B cell (primary cell): ENCODE measurements around the gene IRAK2. TPM values are rescaled to one million over a fixed set of nuclear protein-coding genes. Genes with fewer than 3 reads are reported as not detected.
A peak's percentile ranks its signal among the peaks of the same experiment; 100 is the strongest.

Source experiments
- ATAC-seq: fragments of 200-7000 bp; cut with Tn5 transposase; one replicate; pipeline ENCODE4 v1.10.0; 2021; ENCODE audit warnings: low read depth, mild to moderate bottlenecking, moderate number of reproducible peaks, moderate library complexity
- CTCF ChIA-PET: fragments of 350-600 bp; sonication (Branson Sonifier 250); formaldehyde crosslinking; loops from one replicate; lab custom pipeline; 2021; ENCODE audit warnings: antibody characterized with exemption, inconsistent platforms; lab: Charles Lee
- POLR2A ChIA-PET: fragments of 350-600 bp; sonication (Branson Sonifier 250); formaldehyde crosslinking; loops from one replicate; lab custom pipeline; 2021; ENCODE audit warnings: antibody characterized with exemption; lab: Charles Lee
- DNase-seq: peaks from one replicate; pipeline ENCODE4 v3.0.0; 2013
- H2AFZ ChIP-seq: 2 replicates; pipeline ENCODE4 v1.6.1; 2012; ENCODE audit warnings: mild to moderate bottlenecking, low read depth, low read length; ENCODE audit not compliant: insufficient read depth, poor library complexity, severe bottlenecking
- H3K27ac ChIP-seq, 2 donors: 1 replicate in 1 of 2; 2 replicates in 1 of 2; pipeline ENCODE4 v1.5.1; 2012 to 2013; ENCODE audit warnings: low read length in 2 of 2, mild to moderate bottlenecking in 2 of 2, moderate library complexity in 1 of 2
- H3K27me3 ChIP-seq, 4 experiments: fragments of 200-600 bp in 1 of 4; sonication (generic) in 1 of 4; replicated peaks in 1 of 4; 1 replicate in 2 of 4; 2 replicates in 2 of 4; pipeline versions ENCODE4 v1.6.1 to v1.7.0; 2013 to 2016; ENCODE audit warnings: low read length in 3 of 4, mild to moderate bottlenecking in 2 of 4, mixed read lengths in 1 of 4, moderate library complexity in 1 of 4; ENCODE audit not compliant: insufficient read depth in 4 of 4, control insufficient read depth in 3 of 4; ENCODE audit errors: control extremely low read depth in 1 of 4
- H3K36me3 ChIP-seq, 2 experiments: replicated peaks in 1 of 2; 1 replicate in 1 of 2; 2 replicates in 1 of 2; pipeline versions ENCODE4 v1.6.1 to v1.7.1; 2013; ENCODE audit warnings: low read length in 1 of 2; ENCODE audit not compliant: insufficient read depth in 2 of 2, control insufficient read depth in 1 of 2; ENCODE audit errors: control extremely low read depth in 1 of 2, extremely low read depth in 1 of 2
- H3K4me1 ChIP-seq, 2 donors: fragments of 200-600 bp in 1 of 2; sonication (generic) in 1 of 2; 1 replicate in 1 of 2; 2 replicates in 1 of 2; pipeline versions ENCODE4 v1.5.1 to v1.6.1; 2013 to 2017; ENCODE audit warnings: low read length in 2 of 2; ENCODE audit not compliant: control insufficient read depth in 2 of 2, insufficient read depth in 2 of 2
- H3K4me2 ChIP-seq: replicated peaks from 2 replicates; pipeline ENCODE3; 2012; ENCODE audit warnings: mild to moderate bottlenecking, low read depth, low read length; ENCODE audit not compliant: poor library complexity, severe bottlenecking
- H3K4me3 ChIP-seq, 5 experiments: fragments of 200-600 bp in 1 of 5; sonication (generic) in 1 of 5; 1 replicate in 3 of 5; 2 replicates in 2 of 5; pipeline versions ENCODE4 v1.5.1 to v1.7.0; 2011 to 2016; ENCODE audit warnings: low read length in 4 of 5, mild to moderate bottlenecking in 4 of 5, low read depth in 2 of 5, control low read depth in 1 of 5, moderate library complexity in 1 of 5; ENCODE audit not compliant: insufficient read depth in 1 of 5; ENCODE audit errors: control extremely low read depth in 1 of 5, extremely low read depth in 1 of 5
- H3K79me2 ChIP-seq: fragments of 200-600 bp; sonication (generic); one replicate; pipeline ENCODE4 v1.6.0; 2016; ENCODE audit warnings: low read length; ENCODE audit not compliant: control insufficient read depth, insufficient read depth
- H3K9ac ChIP-seq: fragments of 200-600 bp; sonication (generic); 2 replicates; pipeline ENCODE4 v1.6.1; 2017; ENCODE audit warnings: mild to moderate bottlenecking, low read length, moderate library complexity
- H3K9me3 ChIP-seq, 3 donors: one replicate each; pipeline versions ENCODE4 v1.6.1 to v1.7.1; 2013; ENCODE audit warnings: low read length in 2 of 3; ENCODE audit not compliant: control insufficient read depth in 2 of 3, insufficient read depth in 1 of 3; ENCODE audit errors: control extremely low read depth in 1 of 3
- H4K20me1 ChIP-seq: 2 replicates; pipeline ENCODE4 v1.6.0; 2012; ENCODE audit warnings: mild to moderate bottlenecking, low read length; ENCODE audit not compliant: insufficient read depth, control insufficient read depth, poor library complexity, severe bottlenecking
- H3K27ac Mint-ChIP-seq: one replicate; pipeline ENCODE4 v1.8.0; 2021; ENCODE audit warnings: mixed read lengths
- H3K27me3 Mint-ChIP-seq: one replicate; pipeline ENCODE4 v1.8.0; 2021; ENCODE audit warnings: mixed read lengths
- H3K4me1 Mint-ChIP-seq: one replicate; pipeline ENCODE4 v1.8.0; 2021; ENCODE audit warnings: mixed read lengths
- H3K4me3 Mint-ChIP-seq: one replicate; pipeline ENCODE4 v1.8.0; 2021; ENCODE audit warnings: mixed read lengths
- H3K9me3 Mint-ChIP-seq: one replicate; pipeline ENCODE4 v1.8.0; 2022; ENCODE audit warnings: mixed read lengths; ENCODE audit not compliant: insufficient read depth
- EZH2 ChIP-seq: IDR thresholded peaks from 2 replicates; pipeline ENCODE4 v1.6.1; 2012; ENCODE audit warnings: borderline replicate concordance, low read depth, mild to moderate bottlenecking, moderate library complexity, low read length; ENCODE audit not compliant: insufficient read depth, poor library complexity, severe bottlenecking
- WGBS: methylation state at CpG from one replicate; pipeline ENCODE4 v1.1.5; 2013; ENCODE audit warnings: missing lambda C conversion rate; ENCODE audit not compliant: insufficient coverage; 5-methylcytosine and 5-hydroxymethylcytosine counted together
- intact Hi-C: fragments of 100-400 bp; cut with micrococcal nuclease; formaldehyde crosslinking; loops from one replicate; pipeline ENCODE4 v1.10.0; 2022
- polyA plus RNA-seq: library from polyadenylated mRNA; depleted of rRNA; stranded (reverse); fragments of >200 nt; gene quantifications from 2 replicates; pipeline ENCODE4 v1.2.3, GENCODE V29; 2012
- total RNA-seq, 2 donors: library from RNA; stranded (reverse); fragments of 120-200 nt in 1 of 2; gene quantifications; 1 replicate in 1 of 2; 2 replicates in 1 of 2; pipeline versions ENCODE4 v1.2.3 to v1.2.4, GENCODE V29; 2013 to 2022
- TF ChIP-seq, protein P1 (sequence below): fragments of 200-600 bp; IDR thresholded peaks from one replicate; pipeline ENCODE4 v1.8.0; 2022; ENCODE audit warnings: antibody characterized with exemption, mild to moderate bottlenecking

The IRAK2 gene
- total and polyA plus RNA-seq, 2 donors (not counting 1 experiment from before 2014, with no cell fraction given): 11.8 to 23.2 TPM

DNA sequence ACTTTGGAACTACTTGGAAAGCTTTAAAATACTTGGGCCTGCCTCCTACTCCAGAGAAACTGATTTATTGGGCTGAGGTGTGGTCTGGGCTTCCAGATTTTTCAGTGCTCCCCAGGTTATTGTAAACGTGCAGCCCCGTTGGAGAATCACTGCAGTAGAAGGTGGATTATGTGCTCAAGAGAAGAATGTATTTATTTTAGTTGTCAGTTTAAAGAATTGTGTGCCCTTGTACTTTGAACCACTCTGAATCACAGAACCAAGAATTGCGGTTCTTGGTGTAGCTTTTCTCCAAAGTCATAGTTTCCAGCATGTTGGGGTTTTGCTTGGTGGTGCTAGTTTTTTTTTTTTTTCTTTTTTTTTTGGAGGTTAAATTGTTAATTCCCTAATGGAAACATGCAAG, 85.1 kb downstream of the IRAK2 start:
- peak overlapping the region; percentile 32 to 85 (median 81) for H3K4me3 ChIP-seq
- peaks cover 25 to 28% of the 10 kb centered on the region in 2 donors for H3K4me1 ChIP-seq
- H3K9me3 ChIP-seq: peaks cover 2 to 15% (median 10%) of the 10 kb centered on the region in 3 donors
- Mint-ChIP-seq H3K27ac (peak overlapping the region; percentile 88), H3K4me3 (peak overlapping the region; percentile 97), H3K27me3 (no peaks in the 10 kb centered on the region), H3K9me3 (peaks cover 8% of the 10 kb centered on the region), H3K4me1 (peaks cover 51% of the 10 kb centered on the region)
- ChIA-PET POLR2A (interaction anchor here (0.6 to 0.7 kb wide), 2 partner anchors 45 to 500 kb away, joined by 3 read pairs; partner anchors contain the start of gene OGG1), CTCF (interaction anchor here (0.7 kb wide), 1 partner anchor 10 kb away, joined by 3 read pairs; no protein-coding TSS in a partner anchor)
- no peak for ATAC-seq
- H2AFZ ChIP-seq: no peak overlapping the region
- no peak for DNase-seq
- H3K27ac ChIP-seq: peak overlapping the region in 1 of 2 donors; percentile 70
- no peak for TF ChIP-seq EZH2
- TF ChIP-seq, protein P1, sequence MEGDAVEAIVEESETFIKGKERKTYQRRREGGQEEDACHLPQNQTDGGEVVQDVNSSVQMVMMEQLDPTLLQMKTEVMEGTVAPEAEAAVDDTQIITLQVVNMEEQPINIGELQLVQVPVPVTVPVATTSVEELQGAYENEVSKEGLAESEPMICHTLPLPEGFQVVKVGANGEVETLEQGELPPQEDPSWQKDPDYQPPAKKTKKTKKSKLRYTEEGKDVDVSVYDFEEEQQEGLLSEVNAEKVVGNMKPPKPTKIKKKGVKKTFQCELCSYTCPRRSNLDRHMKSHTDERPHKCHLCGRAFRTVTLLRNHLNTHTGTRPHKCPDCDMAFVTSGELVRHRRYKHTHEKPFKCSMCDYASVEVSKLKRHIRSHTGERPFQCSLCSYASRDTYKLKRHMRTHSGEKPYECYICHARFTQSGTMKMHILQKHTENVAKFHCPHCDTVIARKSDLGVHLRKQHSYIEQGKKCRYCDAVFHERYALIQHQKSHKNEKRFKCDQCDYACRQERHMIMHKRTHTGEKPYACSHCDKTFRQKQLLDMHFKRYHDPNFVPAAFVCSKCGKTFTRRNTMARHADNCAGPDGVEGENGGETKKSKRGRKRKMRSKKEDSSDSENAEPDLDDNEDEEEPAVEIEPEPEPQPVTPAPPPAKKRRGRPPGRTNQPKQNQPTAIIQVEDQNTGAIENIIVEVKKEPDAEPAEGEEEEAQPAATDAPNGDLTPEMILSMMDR: no peak
- H3K36me3 ChIP-seq: peaks cover 14 to 21% of the 10 kb centered on the region in 2 experiments
- WGBS: 13% methylated on average over 2 of the region's 3 CpGs
- peaks cover 45% of the 10 kb centered on the region for H4K20me1 ChIP-seq
- peaks cover 72% of the 10 kb centered on the region for H3K79me2 ChIP-seq
- no peaks in the 10 kb centered on the region for H3K27me3 ChIP-seq
- intact Hi-C loops: loop anchor here (2.0 to 5.0 kb wide), 9 partner anchors 25 to 853 kb away; partner anchors contain the start of genes BRPF1, CRELD1, IRAK2 and JAGN1
- peak overlapping the region; percentile 96 for H3K4me2 ChIP-seq
- peak overlapping the region; percentile 93 for H3K9ac ChIP-seq

DNA sequence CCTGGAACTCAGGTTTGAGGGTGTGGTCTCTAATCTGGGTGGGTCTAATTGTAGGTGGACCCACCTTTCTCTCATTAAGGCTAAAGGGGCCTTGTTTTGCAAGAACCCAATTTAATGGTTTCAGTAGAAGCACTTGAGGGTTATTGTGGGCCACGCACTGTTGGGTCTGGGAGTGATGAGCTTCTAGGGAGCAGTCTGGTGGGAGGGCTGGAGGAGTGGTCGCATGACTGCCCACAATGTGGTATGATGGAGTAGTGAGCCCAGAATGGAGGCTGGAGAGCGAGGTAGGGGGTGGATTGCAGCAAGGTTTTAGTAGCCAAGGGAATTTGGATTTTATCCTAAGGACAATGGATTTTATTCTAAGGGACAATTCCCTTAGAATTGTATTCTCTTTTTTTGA, 86.3 kb downstream of the IRAK2 start:
- CTCF ChIA-PET: no interaction called here

More for the DNA sequence above, 86.3 kb downstream of the IRAK2 start:
- Histone ChIP-seq H3K36me3 (peaks cover 14 to 30% of the 10 kb centered on the region in 2 experiments), H3K27me3 (no peaks in the 10 kb centered on the region), H3K9me3 (peaks cover 0 to 8% (median under 1%) of the 10 kb centered on the region in 3 donors), H3K9ac (no peak overlapping the region), H3K79me2 (peaks cover 84% of the 10 kb centered on the region), H3K4me1 (peaks cover 25 to 28% of the 10 kb centered on the region in 2 donors), H4K20me1 (peaks cover 56% of the 10 kb centered on the region), H3K27ac (peak overlapping the region in 1 of 2 donors; percentile 70), H2AFZ (no peak overlapping the region), H3K4me2 (peak overlapping the region; percentile 96), H3K4me3 (no peak overlapping the region)
- no peak for DNase-seq
- peak overlapping the region; percentile 97 for H3K4me3 Mint-ChIP-seq
- H3K9me3 Mint-ChIP-seq: peaks cover 2% of the 10 kb centered on the region
- no peak for TF ChIP-seq EZH2
- H3K27me3 Mint-ChIP-seq: no peaks in the 10 kb centered on the region
- intact Hi-C loops: no loop called here
- WGBS: 86% methylated on average over 2 of the region's 3 CpGs
- H3K27ac Mint-ChIP-seq: peak overlapping the region; percentile 60
- peaks cover 56% of the 10 kb centered on the region for H3K4me1 Mint-ChIP-seq
- POLR2A ChIA-PET: interaction anchor here (0.6 kb wide), 1 partner anchor 70 kb away, joined by 3 read pairs; the partner anchor contains the start of gene SEC13
- no peak for ATAC-seq
